Fibroblast of lung (primary cell): ENCODE data around the gene RAB31.

Experiments used
- EZH2 ChIP-seq: IDR thresholded peaks from 2 replicates; pipeline ENCODE4 v1.5.1; 2012; ENCODE audit warnings: low read length, control low read depth, mild to moderate bottlenecking; ENCODE audit errors: missing control alignments
- TF ChIP-seq, protein P1 (sequence below), 2 donors: IDR thresholded peaks in 1 of 2; conservative IDR thresholded peaks in 1 of 2; 1 replicate in 1 of 2; 2 replicates in 1 of 2; pipeline ENCODE4 v1.5.1; 2011 to 2012; ENCODE audit warnings: low read length in 2 of 2, control low read depth in 1 of 2, inconsistent platforms in 1 of 2, low read depth in 1 of 2, mild to moderate bottlenecking in 1 of 2

DNA sequence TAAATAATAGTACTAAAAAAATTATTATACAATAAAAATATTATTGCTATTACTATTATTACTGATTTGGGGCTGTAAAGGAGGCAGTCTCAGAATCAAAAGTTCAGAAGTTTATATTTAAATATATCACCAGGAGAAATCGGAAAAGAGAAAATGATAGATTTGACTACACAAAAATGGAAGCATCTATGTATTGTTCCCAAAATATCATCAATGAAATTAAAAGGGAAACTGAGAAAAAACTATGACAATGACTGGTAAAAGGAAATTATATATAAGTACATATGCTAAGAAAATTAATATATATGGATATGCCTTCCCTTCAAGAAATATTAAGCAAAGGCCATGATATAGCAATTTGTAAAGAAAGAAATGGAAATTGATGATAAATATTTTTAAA is 170.0 kb downstream of the RAB31 start:
- TF ChIP-seq, protein P1, sequence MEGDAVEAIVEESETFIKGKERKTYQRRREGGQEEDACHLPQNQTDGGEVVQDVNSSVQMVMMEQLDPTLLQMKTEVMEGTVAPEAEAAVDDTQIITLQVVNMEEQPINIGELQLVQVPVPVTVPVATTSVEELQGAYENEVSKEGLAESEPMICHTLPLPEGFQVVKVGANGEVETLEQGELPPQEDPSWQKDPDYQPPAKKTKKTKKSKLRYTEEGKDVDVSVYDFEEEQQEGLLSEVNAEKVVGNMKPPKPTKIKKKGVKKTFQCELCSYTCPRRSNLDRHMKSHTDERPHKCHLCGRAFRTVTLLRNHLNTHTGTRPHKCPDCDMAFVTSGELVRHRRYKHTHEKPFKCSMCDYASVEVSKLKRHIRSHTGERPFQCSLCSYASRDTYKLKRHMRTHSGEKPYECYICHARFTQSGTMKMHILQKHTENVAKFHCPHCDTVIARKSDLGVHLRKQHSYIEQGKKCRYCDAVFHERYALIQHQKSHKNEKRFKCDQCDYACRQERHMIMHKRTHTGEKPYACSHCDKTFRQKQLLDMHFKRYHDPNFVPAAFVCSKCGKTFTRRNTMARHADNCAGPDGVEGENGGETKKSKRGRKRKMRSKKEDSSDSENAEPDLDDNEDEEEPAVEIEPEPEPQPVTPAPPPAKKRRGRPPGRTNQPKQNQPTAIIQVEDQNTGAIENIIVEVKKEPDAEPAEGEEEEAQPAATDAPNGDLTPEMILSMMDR (conservative IDR thresholded peaks at IDR 0.05 in 1 of 2, IDR thresholded peaks at IDR 0.05 in 1 of 2; ENCODE audit: low read depth in 1 of 2, low read length in 2 of 2), result no peak
- TF ChIP-seq EZH2, result no peak
